K562 (cell line): ENCODE data around the gene KAZN. TPM values are rescaled to one million over a fixed set of nuclear protein-coding genes. Genes with fewer than 3 reads are reported as not detected.
A peak's percentile ranks its signal among the peaks of the same experiment; 100 is the strongest.

Experiments
- COPS2 ChIP-seq: fragments of 450-650 bp; conservative IDR thresholded peaks from 2 replicates; pipeline ENCODE4 v1.6.1; 2016; ENCODE audit warnings: mild to moderate bottlenecking, moderate library complexity
- CREB5 ChIP-seq: fragments of 250-450 bp; sonication (Bioruptor Pico); IDR thresholded peaks from 2 replicates; pipeline ENCODE4 v1.5.0; 2020; ENCODE audit warnings: mild to moderate bottlenecking
- ELK3 ChIP-seq: fragments of 450-650 bp; formaldehyde crosslinking; IDR thresholded peaks from 2 replicates; pipeline ENCODE4 v1.4.0; 2020; ENCODE audit warnings: mild to moderate bottlenecking
- HDGF ChIP-seq: fragments of 450-650 bp; IDR thresholded peaks from 2 replicates; pipeline ENCODE4 v1.6.1; 2016
- KDM2B ChIP-seq: fragments of 250-450 bp; sonication (Bioruptor Pico); IDR thresholded peaks from 2 replicates; pipeline ENCODE4 v1.8.0; 2021; ENCODE audit warnings: mild to moderate bottlenecking, moderate library complexity
- LEF1 ChIP-seq: fragments of 450-650 bp; IDR thresholded peaks from 2 replicates; pipeline ENCODE4 v1.6.1; 2016; ENCODE audit warnings: mild to moderate bottlenecking
- REST ChIP-seq, 2 experiments: fragments of 450-650 bp; formaldehyde crosslinking in 1 of 2; IDR thresholded peaks; 2 replicates each; pipeline versions ENCODE4 v1.4.0 to v1.6.1; 2014 to 2020; ENCODE audit warnings: mild to moderate bottlenecking in 2 of 2, borderline replicate concordance in 1 of 2, low read depth in 1 of 2
- RFX5 ChIP-seq: IDR thresholded peaks from 2 replicates; pipeline ENCODE4 v1.6.1; 2011; ENCODE audit warnings: low read depth, mild to moderate bottlenecking, improper control_type of control experiment, low read length
- RUNX1 ChIP-seq: sonication (generic); IDR thresholded peaks from 2 replicates; pipeline ENCODE4 v1.6.1; 2016; ENCODE audit warnings: antibody characterized with exemption, low read depth
- SETDB1 ChIP-seq: IDR thresholded peaks from one replicate; pipeline ENCODE4 v1.6.1; 2012; ENCODE audit warnings: low read length, control low read depth, inconsistent platforms
- TCF3 ChIP-seq: sonication (generic); formaldehyde crosslinking; IDR thresholded peaks from 2 replicates; pipeline ENCODE4 v1.4.0; 2020; ENCODE audit warnings: mild to moderate bottlenecking, missing genetic modification reagents
- TEAD1 ChIP-seq, 2 experiments: fragments of 450-650 bp in 1 of 2; sonication (generic) in 1 of 2; formaldehyde crosslinking; IDR thresholded peaks; 2 replicates each; pipeline versions ENCODE4 v1.4.0 to v1.8.0; 2020 to 2022; ENCODE audit warnings: mild to moderate bottlenecking in 2 of 2, missing genetic modification reagents in 1 of 2
- ZBED1 ChIP-seq: IDR thresholded peaks from 2 replicates; pipeline ENCODE4 v1.6.1; 2014
- ZBTB26 ChIP-seq: fragments of 450-650 bp; formaldehyde crosslinking; IDR thresholded peaks from 2 replicates; pipeline ENCODE4 v1.4.0; 2022; ENCODE audit warnings: missing genetic modification characterization
- ZFP36 ChIP-seq: fragments of 150-350 bp; IDR thresholded peaks from 2 replicates; pipeline ENCODE4 v1.6.1; 2018; ENCODE audit warnings: low read length, low read depth; ENCODE audit not compliant: partially characterized antibody
- ZNF224 ChIP-seq: sonication (generic); formaldehyde crosslinking; IDR thresholded peaks from 2 replicates; pipeline ENCODE4 v1.8.0; 2022; ENCODE audit warnings: mild to moderate bottlenecking, missing genetic modification reagents
- ZNF561 ChIP-seq: fragments of 450-650 bp; formaldehyde crosslinking; conservative IDR thresholded peaks from 2 replicates; pipeline ENCODE4 v1.4.0; 2020; ENCODE audit warnings: mild to moderate bottlenecking, moderate library complexity
- ZNF583 ChIP-seq: fragments of 250-450 bp; sonication (Bioruptor Pico); IDR thresholded peaks from 2 replicates; pipeline ENCODE4 v1.4.0; 2020
- polyA plus RNA-seq, 8 experiments: library from polyadenylated mRNA; depleted of rRNA in 4 of 8; stranded (reverse) in 5 of 8; unstranded in 3 of 8; fragments of >200 nt; fragmentation: Nextera tagmentation in 2 of 8; fragmentation: Illumina TruSeq in 1 of 8; extraction: Ambion mirVana in 2 of 8; extraction: Trizol in 1 of 8; gene quantifications; 2 replicates each; pipeline versions ENCODE4 v1.2.1 to v1.2.3, GENCODE V29; 2011 to 2014; ENCODE audit warnings: inconsistent platforms in 1 of 8, missing spikeins in 1 of 8
- total RNA-seq, 7 experiments: library from RNA; depleted of rRNA in 6 of 7; stranded (reverse); fragments of >200 nt in 6 of 7; fragmentation: Illumina TruSeq in 2 of 7; extraction: Trizol in 2 of 7; gene quantifications; 2 replicates each; pipeline versions ENCODE4 v1.2.1 to v1.2.3, GENCODE V29; 2011 to 2021; ENCODE audit warnings: low replicate concordance in 1 of 7

The KAZN gene
- total and polyA plus RNA-seq, 9 of the 15 experiments (the other 6 are each of a cell fraction or from before 2014, with no cell fraction given), result 2.1 to 21.6 (median 5.4) TPM

- no peak for TF ChIP-seq REST (IDR thresholded peaks at IDR 0.05; ENCODE audit: borderline replicate concordance)
- no peak for TF ChIP-seq REST (CRISPR knock-in tag; IDR thresholded peaks at IDR 0.05; ENCODE audit: low read depth)
- TF ChIP-seq SETDB1, result no peak
- peak; percentile 49; the same call in 1 of the 2 replicates for TF ChIP-seq LEF1
- no peak for TF ChIP-seq COPS2
- TF ChIP-seq CREB5 (CRISPR knock-in tag), result no peak
- no peak for TF ChIP-seq RUNX1
- TF ChIP-seq ZNF561 (CRISPR knock-in tag), result no peak
- TF ChIP-seq ZNF583 (CRISPR knock-in tag), result no peak
- TF ChIP-seq TEAD1 (CRISPR knock-in tag; IDR thresholded peaks at IDR 0.05), result 0 out of 4 replicates have a peak, but pooled peaks of 1 of the 2 experiments have one; percentile 29
- TF ChIP-seq KDM2B (CRISPR knock-in tag), result no peak
- no peak for TF ChIP-seq ZBTB26 (CRISPR knock-in tag)
- no peak for TF ChIP-seq ELK3 (CRISPR knock-in tag)
- no peak for TF ChIP-seq ZBED1
- TF ChIP-seq RFX5, result no peak
- no peak for TF ChIP-seq ZFP36
- TF ChIP-seq HDGF, result 0 out of 2 replicates have a peak, but pooled peaks have one; percentile 57
- TF ChIP-seq TCF3 (CRISPR knock-in tag), result peak; percentile 60
- TF ChIP-seq ZNF224 (CRISPR knock-in tag), result no peak
Observed at GRCh38 chr1:14929547-14930246, 331.2 kb downstream of the KAZN start (continued).
